GM19099 (cell line): ENCODE results near the gene ZBTB4.

Experiments used
- POLR2A ChIP-seq: IDR thresholded peaks from 3 replicates; pipeline ENCODE4 v1.6.1; 2011; ENCODE audit warnings: low read depth; ENCODE audit not compliant: insufficient read length; ENCODE audit errors: extremely low read depth

Gene ZBTB4

DNA sequence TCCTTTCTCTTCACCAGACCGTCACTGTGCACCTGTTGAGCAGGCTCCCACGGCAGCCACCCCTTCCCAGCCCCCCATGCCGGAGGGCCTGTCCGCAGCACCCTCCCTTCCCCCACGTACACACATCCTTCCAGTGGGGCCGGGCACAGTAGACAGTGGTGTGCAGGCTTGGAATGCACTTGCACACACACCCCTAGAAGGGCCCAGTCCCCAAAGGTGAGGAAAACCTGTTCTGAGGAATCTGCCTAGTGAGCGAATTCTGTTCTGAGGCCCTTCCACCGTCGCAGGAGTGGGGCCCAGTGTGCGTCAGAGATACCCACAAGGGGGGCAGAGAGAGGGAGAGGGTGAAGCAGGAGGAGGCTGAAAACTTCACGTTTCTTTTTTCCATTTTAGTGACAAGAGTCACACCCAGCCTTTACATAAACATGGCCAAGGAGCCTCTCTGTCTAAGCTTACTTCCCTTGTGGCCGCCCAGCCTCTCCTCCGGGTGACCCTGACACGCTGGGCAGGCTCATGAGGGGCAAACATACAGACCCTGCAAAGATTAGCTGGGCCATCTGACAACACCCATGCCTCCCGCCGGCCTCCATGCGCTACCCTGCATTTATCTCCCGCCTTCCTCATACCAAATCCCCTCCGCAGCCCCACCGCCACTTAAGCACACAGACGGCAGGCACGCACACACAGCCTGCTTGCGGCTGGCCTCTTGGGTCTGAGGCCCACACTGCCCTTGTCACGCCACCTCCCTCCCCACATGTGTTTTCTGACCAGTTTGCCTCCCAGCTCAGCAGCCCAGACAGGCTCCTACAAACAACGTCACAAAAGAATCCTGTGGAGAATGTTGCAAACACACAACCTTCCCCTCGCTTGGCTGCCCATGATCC is 1.8 kb downstream of the ZBTB4 start:
- no peak for TF ChIP-seq POLR2A

GRCh38 chr17:7476951-7477350 is 2.5 kb downstream of the ZBTB4 start:
- no peak for TF ChIP-seq POLR2A

- no peak for TF ChIP-seq POLR2A
These were observed 2.9 kb downstream of the ZBTB4 start for GRCh38 chr17:7476494-7476893.

GRCh38 chr17:7475764-7476422 is 3.5 kb downstream of the ZBTB4 start:
- TF ChIP-seq POLR2A = no peak

DNA sequence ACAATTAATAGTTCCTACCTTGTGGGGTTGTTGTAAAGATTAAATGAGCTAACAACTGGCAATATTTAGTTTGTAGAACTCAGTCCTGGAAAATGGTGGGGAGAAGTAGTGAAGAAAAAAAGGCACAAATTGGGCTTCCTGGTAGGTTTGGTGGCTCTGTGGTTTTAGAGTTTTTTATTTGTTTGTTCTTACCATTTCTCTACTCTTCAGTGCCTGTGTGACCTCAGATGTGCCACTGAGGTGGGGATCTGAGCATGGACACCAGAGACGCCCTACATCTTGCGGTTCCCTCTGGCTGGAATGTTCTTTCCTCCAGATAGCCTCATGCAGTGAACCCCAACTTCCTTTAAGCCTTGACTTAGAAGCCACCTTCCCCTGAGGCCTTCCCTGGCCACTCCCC is 7.7 kb downstream of the ZBTB4 start:
- no peak for TF ChIP-seq POLR2A

DNA sequence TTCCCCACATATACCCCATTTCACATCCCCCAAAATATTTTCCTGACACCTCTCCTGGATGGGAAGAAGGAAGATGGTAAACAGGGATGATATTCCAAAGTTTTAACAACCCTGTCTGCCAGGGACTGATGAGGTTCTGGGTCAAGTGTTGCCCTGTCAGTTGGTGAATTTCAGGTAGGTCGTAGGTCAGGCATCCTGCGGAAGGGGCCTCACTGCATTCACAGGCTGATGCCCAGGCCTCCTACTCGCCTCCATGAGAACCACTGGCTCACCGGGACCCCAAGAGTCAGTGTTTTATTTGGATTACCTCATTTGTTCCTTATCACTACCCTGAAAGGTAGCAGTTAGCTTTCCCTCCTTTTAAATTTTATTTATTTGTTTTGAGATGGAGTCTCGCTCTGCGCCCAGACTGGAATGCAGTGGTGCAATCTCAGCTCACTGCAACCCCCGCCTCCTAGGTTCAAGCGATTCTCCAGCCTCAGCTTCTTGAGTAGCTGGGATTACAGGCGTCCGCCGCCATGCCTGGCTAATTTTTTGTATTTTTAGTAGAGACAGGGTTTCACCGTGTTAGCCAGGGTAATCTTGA is 10.5 kb downstream of the ZBTB4 start:
- no peak for TF ChIP-seq POLR2A

- TF ChIP-seq POLR2A = no peak
These were observed 11.1 kb downstream of the ZBTB4 start for GRCh38 chr17:7468290-7468689.

- no peak for TF ChIP-seq POLR2A
These were observed 11.9 kb downstream of the ZBTB4 start for GRCh38 chr17:7467498-7467897.

DNA sequence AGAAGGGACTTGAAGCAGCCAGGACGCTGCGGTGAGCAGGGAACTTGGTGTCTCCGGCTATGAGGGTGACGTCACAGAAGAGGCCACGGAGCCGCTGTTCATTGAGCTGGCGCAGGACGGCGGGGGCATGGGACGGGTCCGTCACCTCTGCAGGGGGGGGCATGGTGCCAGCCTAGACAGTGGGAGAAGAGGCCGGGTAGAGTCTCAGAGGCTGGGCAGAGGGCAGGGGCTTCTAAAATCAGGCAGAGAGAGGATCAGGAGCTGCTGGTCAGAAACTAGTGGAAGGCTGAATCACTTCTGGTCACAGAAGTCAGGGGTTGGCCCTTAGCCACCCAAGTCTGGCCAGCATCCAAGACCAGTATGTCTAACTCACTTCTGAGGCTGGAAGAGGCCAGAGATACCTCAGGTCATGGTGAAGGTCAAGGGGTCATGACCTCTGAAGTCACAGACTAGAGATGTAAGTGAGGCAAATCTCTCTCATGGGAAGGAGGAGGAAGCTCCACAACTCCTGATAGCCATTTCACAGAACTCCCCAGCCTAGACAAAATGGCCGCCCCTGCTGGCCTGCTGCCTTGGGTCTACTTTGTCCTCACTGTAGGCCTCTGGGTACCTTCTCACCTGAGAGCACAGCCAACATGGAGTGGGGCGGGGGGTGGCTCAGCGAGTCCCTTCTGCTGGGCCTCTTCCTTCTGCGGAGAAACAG is 12.6 kb downstream of the ZBTB4 start:
- TF ChIP-seq POLR2A = no peak

DNA sequence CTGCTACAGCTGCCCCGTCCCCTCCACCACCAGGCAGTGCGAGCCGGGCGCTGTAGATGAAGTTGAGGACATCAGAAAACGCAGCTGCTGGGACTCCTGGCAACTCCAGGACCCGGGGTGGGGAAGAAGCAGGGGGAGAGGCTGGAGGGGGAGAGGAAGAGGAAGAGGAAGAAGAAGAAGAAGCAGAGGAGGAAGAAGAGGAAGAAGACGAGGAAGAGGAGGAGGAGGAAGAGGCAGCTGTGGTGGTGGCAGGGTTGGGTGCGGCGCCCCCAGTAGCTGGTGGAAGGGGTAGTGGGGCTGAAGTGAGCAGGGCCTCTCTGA is 13.2 kb downstream of the ZBTB4 start:
- TF ChIP-seq POLR2A = no peak

DNA sequence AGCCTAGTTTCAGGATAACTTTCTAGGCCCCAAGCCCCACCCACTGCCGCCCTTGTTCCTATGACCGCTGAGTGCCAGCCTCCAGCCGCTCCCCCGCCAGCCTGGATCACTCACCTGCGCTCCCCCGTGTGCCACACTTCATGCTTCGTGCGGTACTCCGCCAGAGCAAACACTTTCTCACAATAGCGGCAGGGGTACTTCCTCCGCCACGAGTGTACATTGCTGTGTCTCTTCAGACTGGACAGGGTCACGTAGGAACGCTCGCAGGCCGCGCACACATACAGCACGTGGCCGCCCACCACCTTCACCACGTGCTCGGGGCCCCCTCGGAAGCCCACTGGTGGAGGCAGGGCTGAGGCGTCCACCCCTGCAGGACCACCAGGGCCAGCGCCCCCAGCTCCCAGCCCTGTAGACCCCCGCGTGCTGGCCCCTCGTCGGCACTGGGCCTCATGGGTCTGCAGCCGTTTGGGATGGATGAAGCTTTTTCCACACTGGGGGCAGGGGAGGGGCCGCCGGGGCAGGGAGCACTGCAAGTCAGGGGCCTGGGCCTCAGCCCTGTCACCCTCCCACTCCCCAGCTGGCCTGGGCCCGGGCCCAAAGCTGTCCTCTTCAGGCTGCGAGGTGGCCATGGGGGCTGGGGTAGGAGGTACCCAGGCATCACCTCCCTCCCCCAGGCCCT is 13.7 kb downstream of the ZBTB4 start:
- TF ChIP-seq POLR2A = no peak

GRCh38 chr17:7464081-7464480 is 15.3 kb downstream of the ZBTB4 start:
- TF ChIP-seq POLR2A = no peak

DNA sequence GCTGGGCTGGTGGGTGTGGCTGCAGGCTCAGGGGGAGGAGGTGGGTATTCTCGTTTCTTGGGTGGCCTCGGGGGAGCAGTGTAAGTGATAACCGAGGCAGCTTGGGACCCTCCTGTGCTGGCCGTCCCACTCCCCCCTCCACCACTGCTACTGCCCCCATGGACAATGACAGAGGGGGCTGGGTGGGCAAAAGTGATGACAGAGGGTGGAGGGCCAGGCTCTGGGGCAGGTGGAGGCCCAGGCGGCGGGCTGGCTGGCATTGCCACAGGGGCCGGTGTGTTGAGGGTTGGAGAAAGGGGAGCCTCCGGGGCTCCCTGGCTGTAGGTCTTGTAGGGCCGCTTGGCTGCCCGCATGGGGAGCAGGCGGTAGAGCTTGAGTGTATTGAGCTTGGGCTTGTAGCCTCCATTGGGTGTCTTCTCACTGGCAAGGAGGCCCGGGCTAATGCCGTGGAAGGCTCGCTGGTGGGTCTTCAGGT is 16.0 kb downstream of the ZBTB4 start:
- TF ChIP-seq POLR2A = no peak

DNA sequence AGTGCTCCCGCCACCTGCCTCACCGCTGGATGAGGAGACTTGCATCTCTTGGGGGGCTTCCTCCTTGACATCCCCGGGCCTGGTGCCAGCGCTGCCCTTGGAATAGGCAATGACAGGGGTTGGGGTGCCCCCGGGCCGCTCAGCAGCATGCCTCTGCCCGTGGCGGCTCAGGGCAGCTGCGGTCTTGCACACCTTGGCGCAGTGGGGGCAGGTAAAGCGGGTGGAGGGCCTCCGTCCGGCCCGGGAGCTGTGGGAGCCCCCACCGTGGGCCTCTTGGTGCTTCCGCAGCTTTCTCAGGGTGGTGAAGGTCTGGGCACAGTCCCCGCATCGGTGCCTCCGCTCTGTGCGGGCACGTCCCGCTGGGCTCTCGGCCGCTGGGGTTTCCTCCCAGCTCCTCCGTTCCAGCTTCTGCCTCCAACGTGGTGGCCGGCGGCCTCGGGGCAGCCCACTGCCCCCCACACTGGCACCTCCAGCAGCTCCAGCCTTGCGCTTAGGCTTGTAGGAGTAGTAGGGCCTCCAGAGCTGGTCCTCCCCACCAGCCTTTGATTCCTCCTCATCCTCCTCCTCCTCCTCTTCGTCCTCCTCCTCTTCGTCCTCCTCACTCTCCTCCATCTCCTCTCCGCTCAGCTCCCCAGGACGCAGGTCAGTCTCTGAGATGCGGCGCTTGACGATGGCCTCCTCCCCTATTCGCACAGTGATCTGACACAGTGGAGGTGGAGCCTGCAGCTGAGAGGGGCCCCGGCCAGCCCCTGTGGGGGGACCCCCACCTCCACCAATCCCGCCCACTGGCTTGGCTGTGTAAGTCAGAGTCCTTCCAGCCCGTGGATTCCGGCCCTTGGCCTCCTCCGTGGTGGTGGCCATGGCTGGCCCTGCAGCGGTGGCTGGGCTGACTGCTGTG is 16.7 kb downstream of the ZBTB4 start:
- TF ChIP-seq POLR2A = no peak
